Panc1 (cell line): Measurements from ENCODE around the gene SPINK14. TPM values are rescaled to one million over a fixed set of nuclear protein-coding genes. Genes with fewer than 3 reads are reported as not detected.

ENCODE experiments used
- ATAC-seq: fragments of 200-7000 bp; cut with Tn5 transposase; 2 replicates; pipeline ENCODE4 v1.9.1; 2020; ENCODE audit warnings: mild to moderate bottlenecking, moderate library complexity
- BruUV-seq: library from RNA; stranded (reverse); fragments of 400-500 nt; replicated peaks from 2 replicates; lab custom pipeline; 2021; lab: Mats Ljungman, UMichigan
- CTCF ChIA-PET: fragments of 300-600 bp; sonication (Branson Sonifier 250); formaldehyde crosslinking; loops from one replicate; lab custom pipeline; 2022; ENCODE audit warnings: antibody characterized with exemption; lab: Charles Lee
- POLR2A ChIA-PET: fragments of 300-600 bp; sonication (Branson Sonifier 250); formaldehyde crosslinking; loops from one replicate; lab custom pipeline; 2022; ENCODE audit warnings: antibody characterized with exemption; lab: Charles Lee
- DNase-seq: peaks from one replicate; pipeline ENCODE4 v3.0.0-alpha.2; 2010; ENCODE audit warnings: low read depth, low spot score
- H3K27ac ChIP-seq: 2 replicates; pipeline ENCODE4 v1.5.1; 2011; ENCODE audit warnings: mild to moderate bottlenecking, low read length, inconsistent platforms
- H3K27me3 ChIP-seq: fragments of 200-500 bp; sonication (Bioruptor generic); 2 replicates; pipeline ENCODE4 v1.6.0; 2014; ENCODE audit warnings: low read length, inconsistent platforms; ENCODE audit not compliant: control insufficient read depth, insufficient read depth
- H3K36me3 ChIP-seq: fragments of 200-500 bp; sonication (Bioruptor generic); 2 replicates; pipeline ENCODE4 v1.5.1; 2014; ENCODE audit warnings: inconsistent platforms, mild to moderate bottlenecking, low read length, moderate library complexity; ENCODE audit not compliant: control insufficient read depth, insufficient read depth
- H3K4me1 ChIP-seq: 2 replicates; pipeline ENCODE4 v1.5.1; 2011; ENCODE audit warnings: inconsistent platforms, mild to moderate bottlenecking, low read length, moderate library complexity; ENCODE audit not compliant: control insufficient read depth, insufficient read depth
- H3K4me3 ChIP-seq, 2 experiments: 2 replicates each; pipeline ENCODE4 v1.5.1; 2011 to 2012; ENCODE audit warnings: low read depth in 2 of 2, low read length in 2 of 2, mild to moderate bottlenecking in 2 of 2, inconsistent platforms in 1 of 2, moderate library complexity in 1 of 2
- H3K9me3 ChIP-seq: fragments of 200-500 bp; sonication (Bioruptor generic); 2 replicates; pipeline ENCODE4 v1.5.1; 2014; ENCODE audit warnings: low read depth, mild to moderate bottlenecking, inconsistent platforms, low read length, moderate library complexity; ENCODE audit not compliant: control insufficient read depth, insufficient read depth
- CTCF ChIP-seq: fragments of 450-650 bp; IDR thresholded peaks from 2 replicates; pipeline ENCODE4 v1.5.1; 2017; ENCODE audit warnings: mild to moderate bottlenecking
- POLR2AphosphoS5 ChIP-seq: IDR thresholded peaks from 2 replicates; pipeline ENCODE4 v1.6.1; 2012; ENCODE audit warnings: mild to moderate bottlenecking, low read depth, low read length, moderate library complexity
- REST ChIP-seq, 2 experiments: IDR thresholded peaks; 2 replicates each; pipeline ENCODE4 v1.6.1; 2011 to 2012; ENCODE audit warnings: low read depth in 2 of 2, control low read depth in 1 of 2, low read length in 1 of 2, mild to moderate bottlenecking in 1 of 2, moderate library complexity in 1 of 2; ENCODE audit not compliant: insufficient read depth in 1 of 2
- SIN3A ChIP-seq: IDR thresholded peaks from 2 replicates; pipeline ENCODE4 v1.6.1; 2012; ENCODE audit warnings: low read depth, mild to moderate bottlenecking, low read length, moderate library complexity, borderline replicate concordance; ENCODE audit not compliant: insufficient read depth
- TCF7L2 ChIP-seq: IDR thresholded peaks from 2 replicates; pipeline ENCODE4 v1.6.1; 2011; ENCODE audit warnings: mild to moderate bottlenecking, low read depth, low read length, inconsistent platforms
- in situ Hi-C: cut with HindIII; loops from 2 replicates; pipeline ENCODE4 v1.10.0; 2016; ENCODE audit warnings: low sequenced_read_pairs, low pct_unique_long_range_greater_than_20kb
- intact Hi-C: fragments of 100-400 bp; cut with micrococcal nuclease; formaldehyde crosslinking; loops from one replicate; pipeline ENCODE4 v1.10.0; 2022; ENCODE audit not compliant: unreplicated experiment
- total RNA-seq: library from RNA; stranded (reverse); gene quantifications from one replicate; pipeline ENCODE4 v1.2.1, GENCODE V29; 2021; ENCODE audit not compliant: unreplicated experiment

Gene SPINK14
- total RNA-seq, 1 experiment from 2014 or later: not detected

- POLR2A ChIA-PET: no interaction called here
- H3K9me3 ChIP-seq: no peaks in the 10 kb centered on the region
- no peak overlapping the region for H3K4me3 ChIP-seq
- CTCF ChIA-PET: no interaction called here
- intact Hi-C loops: no loop called here
- H3K36me3 ChIP-seq: no peaks in the 10 kb centered on the region
- ATAC-seq: no peak
- no peak for DNase-seq
- H3K4me1 ChIP-seq: no peaks in the 10 kb centered on the region
- no TSS peak for BruUV-seq
- in situ Hi-C loops: no loop called here
- TF ChIP-seq CTCF: no peak
- TF ChIP-seq TCF7L2: no peak
- no peak for TF ChIP-seq SIN3A
- no peak for TF ChIP-seq POLR2AphosphoS5
- no peaks in the 10 kb centered on the region for H3K27me3 ChIP-seq
- H3K27ac ChIP-seq: no peak overlapping the region
Measured at GRCh38 chr5:148145916-148146315, 22.4 kb upstream of the SPINK14 start.

GRCh38 chr5:148146487-148146886, 21.9 kb upstream of the SPINK14 start:
- Histone ChIP-seq H3K27me3 (no peaks in the 10 kb centered on the region), H3K4me3 (no peak overlapping the region), H3K9me3 (no peaks in the 10 kb centered on the region), H3K4me1 (no peaks in the 10 kb centered on the region), H3K36me3 (no peaks in the 10 kb centered on the region), H3K27ac (no peak overlapping the region)
- POLR2A ChIA-PET: no interaction called here
- intact Hi-C loops (no loop called here), in situ Hi-C loops (no loop called here)
- no peak for ATAC-seq
- DNase-seq: no peak
- TF ChIP-seq SIN3A: no peak
- no peak for TF ChIP-seq POLR2AphosphoS5
- no peak for TF ChIP-seq REST (IDR thresholded peaks at IDR 0.05; ENCODE audit: insufficient read depth in 1 of 2, low read depth in 2 of 2, low read length in 1 of 2)
- TF ChIP-seq CTCF: no peak
- TF ChIP-seq TCF7L2: no peak
- CTCF ChIA-PET: no interaction called here
- BruUV-seq: no TSS peak
